Measurements from ENCODE around the gene BEND7. TPM values are rescaled to one million over a fixed set of nuclear protein-coding genes. Genes with fewer than 3 reads are reported as not detected.

The BEND7 gene
- total and polyA plus RNA-seq, 2 of the 13 experiments (the other 11 are each of a cell fraction or from before 2014, with no cell fraction given): 14.1 to 17.1 TPM

DNA sequence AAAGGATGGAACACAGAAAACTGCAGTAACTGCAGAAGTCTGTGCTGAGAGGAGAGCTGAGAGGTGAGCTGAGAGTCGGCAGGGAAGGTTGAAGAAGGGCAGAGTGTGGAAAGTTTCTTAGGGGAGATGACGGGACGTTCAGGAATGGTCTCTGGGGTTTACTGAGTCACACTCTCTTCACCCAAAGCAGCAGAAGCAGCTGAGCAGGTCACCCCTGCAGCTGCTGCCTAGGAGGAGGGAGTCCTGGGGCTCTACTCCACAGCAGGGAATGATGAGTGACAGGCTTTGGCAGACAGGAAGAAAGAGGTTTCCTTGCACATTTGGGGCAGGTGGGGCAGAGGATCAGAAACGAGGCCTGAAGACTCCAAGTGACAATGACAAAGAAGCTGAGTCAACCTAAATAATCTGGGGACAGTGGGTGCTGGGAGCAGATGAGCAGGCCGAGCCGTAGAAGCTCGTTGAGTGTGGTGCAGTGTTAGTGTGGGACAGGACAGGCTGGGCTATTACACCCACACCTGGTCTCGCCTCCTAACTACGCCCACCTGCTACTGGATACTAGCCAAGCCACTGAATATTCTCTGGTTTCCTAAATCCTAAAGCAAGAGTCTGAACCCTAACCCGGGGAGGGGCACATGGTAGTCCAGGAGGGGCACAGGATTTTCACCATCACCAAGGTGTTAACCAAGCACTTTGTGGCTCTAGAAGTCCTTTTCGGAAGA is 24.9 kb downstream of the BEND7 start:
- Histone ChIP-seq H3K27ac (ENCODE audit: extremely low read length, insufficient read depth, low read length) (no peak overlapping the region), H3K4me1 (ENCODE audit: insufficient read depth, low read length) (peaks cover 16% of the 10 kb centered on the region), H3K79me2 (ENCODE audit: insufficient read depth, low read length) (no peaks in the 10 kb centered on the region), H3K36me3 (replicated peaks in 1 of 2; ENCODE audit: control insufficient read depth in 1 of 2, insufficient read depth in 2 of 2, low read length in 2 of 2) (peaks cover 5 to 16% of the 10 kb centered on the region in 2 experiments; a peak in 4 of 5 replicates), H3K4me3 (replicated peaks in 1 of 3; ENCODE audit: insufficient read depth in 1 of 3, low read depth in 2 of 3, low read length in 3 of 3) (no peak overlapping the region), H4K20me1 (ENCODE audit: insufficient read depth, low read length) (0 out of 2 replicates have a peak, but pooled peaks cover 4% of the 10 kb centered on the region), H3K9me3 (ENCODE audit: low read length) (no peaks in the 10 kb centered on the region), H2AFZ (ENCODE audit: low read length) (no peak overlapping the region), H3K9ac (ENCODE audit: insufficient read depth, low read depth, low read length) (no peak overlapping the region), H3K27me3 (ENCODE audit: control insufficient read depth in 1 of 2, insufficient read depth in 2 of 2, low read length in 2 of 2) (no peaks in the 10 kb centered on the region), H3K4me2 (ENCODE audit: low read depth, low read length) (no peak overlapping the region)
- ATAC-seq: no peak
- TF ChIP-seq ZNF225 (CRISPR knock-in tag; IDR thresholded peaks at IDR 0.05) (no peak), POGK (CRISPR knock-in tag; conservative IDR thresholded peaks at IDR 0.05) (no peak), DNMT3B (CRISPR knock-in tag; conservative IDR thresholded peaks at IDR 0.05) (no peak), IKZF4 (CRISPR knock-in tag; IDR thresholded peaks at IDR 0.05; ENCODE audit: borderline replicate concordance, low read depth, not compliant biosample characterization) (no peak), TFDP2 (CRISPR knock-in tag; IDR thresholded peaks at IDR 0.05) (no peak), ZNF784 (CRISPR knock-in tag; IDR thresholded peaks at IDR 0.05; ENCODE audit: borderline replicate concordance) (no peak)
- TF ChIP-seq, protein P1, sequence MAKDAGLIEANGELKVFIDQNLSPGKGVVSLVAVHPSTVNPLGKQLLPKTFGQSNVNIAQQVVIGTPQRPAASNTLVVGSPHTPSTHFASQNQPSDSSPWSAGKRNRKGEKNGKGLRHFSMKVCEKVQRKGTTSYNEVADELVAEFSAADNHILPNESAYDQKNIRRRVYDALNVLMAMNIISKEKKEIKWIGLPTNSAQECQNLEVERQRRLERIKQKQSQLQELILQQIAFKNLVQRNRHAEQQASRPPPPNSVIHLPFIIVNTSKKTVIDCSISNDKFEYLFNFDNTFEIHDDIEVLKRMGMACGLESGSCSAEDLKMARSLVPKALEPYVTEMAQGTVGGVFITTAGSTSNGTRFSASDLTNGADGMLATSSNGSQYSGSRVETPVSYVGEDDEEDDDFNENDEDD (CRISPR knock-in tag; IDR thresholded peaks at IDR 0.05; ENCODE audit: borderline replicate concordance): no peak
- 94% methylated on average over 11 of the region's 11 CpGs for WGBS (ENCODE audit: low lambda C conversion rate)
- intact Hi-C loops (cut with micrococcal nuclease; ENCODE audit: unreplicated experiment) (no loop called here), in situ Hi-C loops (cut with HindIII; ENCODE audit: extremely low pct_ligation_motif_present, low pct_unique_long_range_greater_than_20kb) (no loop called here)
- POLR2A ChIA-PET: no interaction called here
- FAIRE-seq: no peak
- no TSS peak for BruUV-seq (replicated peaks)
- CTCF ChIA-PET (ENCODE audit: low intra/inter-chr PET ratio, low total read pairs): no interaction called here
- DNase-seq (ENCODE audit: low spot score): no peak

Data from HepG2 (cell line).